WTC11 (cell line): Measurements from ENCODE around the gene CLDN7. TPM values are rescaled to one million over a fixed set of nuclear protein-coding genes. Genes with fewer than 3 reads are reported as not detected.

Experiments used
- ATAC-seq: fragments of 200-7000 bp; cut with Tn5 transposase; 2 replicates; pipeline ENCODE4 v1.10.0; 2021; ENCODE audit warnings: mild to moderate bottlenecking, moderate library complexity
- CTCF ChIA-PET: fragments of 300-600 bp; sonication (Branson Sonifier 250); formaldehyde crosslinking; loops from one replicate; lab custom pipeline; 2021; ENCODE audit warnings: antibody characterized with exemption; lab: Charles Lee
- POLR2A ChIA-PET: fragments of 350-600 bp; sonication (Branson Sonifier 250); formaldehyde crosslinking; loops from one replicate; lab custom pipeline; 2021; ENCODE audit warnings: antibody characterized with exemption; lab: Charles Lee
- DNase-seq: peaks from one replicate; pipeline ENCODE4 v3.0.0; 2021; ENCODE audit warnings: low spot score
- H3K27ac Mint-ChIP-seq: 2 replicates; pipeline ENCODE4 v1.8.0; 2021; ENCODE audit warnings: mixed read lengths
- H3K27me3 Mint-ChIP-seq: 2 replicates; pipeline ENCODE4 v1.8.0; 2021; ENCODE audit warnings: low read depth, mild to moderate bottlenecking, moderate library complexity, mixed read lengths
- H3K36me3 Mint-ChIP-seq: 2 replicates; pipeline ENCODE4 v1.8.0; 2021; ENCODE audit warnings: mixed read lengths
- H3K4me1 Mint-ChIP-seq: 2 replicates; pipeline ENCODE4 v1.8.0; 2022; ENCODE audit warnings: mixed read lengths
- H3K4me3 Mint-ChIP-seq: 2 replicates; pipeline ENCODE4 v1.8.0; 2021; ENCODE audit warnings: mild to moderate bottlenecking, moderate library complexity, mixed read lengths
- H3K9me3 Mint-ChIP-seq: 2 replicates; pipeline ENCODE4 v1.8.0; 2021; ENCODE audit warnings: mixed read lengths
- ESRRA ChIP-seq: sonication (generic); formaldehyde crosslinking; IDR thresholded peaks from 2 replicates; pipeline ENCODE4 v1.8.1; 2022; ENCODE audit warnings: mild to moderate bottlenecking, missing genetic modification reagents, borderline replicate concordance
- HMGA2 ChIP-seq: fragments of 250-450 bp; sonication (Bioruptor Pico); IDR thresholded peaks from 2 replicates; pipeline ENCODE4 v1.4.0; 2021; ENCODE audit warnings: mild to moderate bottlenecking, moderate library complexity
- MXD4 ChIP-seq: fragments of 250-450 bp; sonication (Bioruptor Pico); IDR thresholded peaks from 2 replicates; pipeline ENCODE4 v1.8.0; 2021; ENCODE audit warnings: mild to moderate bottlenecking, moderate library complexity, borderline replicate concordance
- NFYB ChIP-seq: sonication (generic); formaldehyde crosslinking; conservative IDR thresholded peaks from 2 replicates; pipeline ENCODE4 v1.8.0; 2022; ENCODE audit warnings: low read depth, missing genetic modification reagents
- NR3C1 ChIP-seq: sonication (generic); formaldehyde crosslinking; conservative IDR thresholded peaks from 2 replicates; pipeline ENCODE4 v1.8.1; 2023; ENCODE audit warnings: low read depth, mild to moderate bottlenecking, missing genetic modification reagents
- SP1 ChIP-seq: sonication (generic); formaldehyde crosslinking; conservative IDR thresholded peaks from 2 replicates; pipeline ENCODE4 v1.8.1; 2022; ENCODE audit warnings: missing genetic modification reagents
- ZNF423 ChIP-seq: fragments of 250-450 bp; sonication (Bioruptor Pico); IDR thresholded peaks from 2 replicates; pipeline ENCODE4 v2.1.2; 2022; ENCODE audit warnings: mild to moderate bottlenecking, moderate library complexity
- total RNA-seq: library from RNA; stranded (reverse); gene quantifications from 3 replicates; pipeline ENCODE4 v1.2.3, GENCODE V29; 2021
- TF ChIP-seq, protein P1 (sequence below): fragments of 200-600 bp; IDR thresholded peaks from 2 replicates; pipeline ENCODE4 v1.8.0; 2022; ENCODE audit warnings: antibody characterized with exemption
- TF ChIP-seq, protein P2 (sequence below): sonication (generic); formaldehyde crosslinking; IDR thresholded peaks from 2 replicates; pipeline ENCODE4 v1.8.0; 2022; ENCODE audit warnings: mild to moderate bottlenecking, missing genetic modification reagents
- TF ChIP-seq, protein P3 (sequence below): sonication (generic); formaldehyde crosslinking; IDR thresholded peaks from 2 replicates; pipeline ENCODE4 v1.8.1; 2023; ENCODE audit warnings: mild to moderate bottlenecking, missing genetic modification reagents, moderate library complexity
- TF ChIP-seq, protein P4 (sequence below): sonication (generic); formaldehyde crosslinking; IDR thresholded peaks from 2 replicates; pipeline ENCODE4 v1.8.1; 2023; ENCODE audit warnings: mild to moderate bottlenecking, moderate library complexity, missing genetic modification reagents
- TF ChIP-seq, protein P5 (sequence below): sonication (generic); formaldehyde crosslinking; IDR thresholded peaks from 2 replicates; pipeline ENCODE4 v1.8.0; 2022; ENCODE audit warnings: mild to moderate bottlenecking, missing genetic modification reagents
- TF ChIP-seq, protein P6 (sequence below): sonication (generic); formaldehyde crosslinking; conservative IDR thresholded peaks from 2 replicates; pipeline ENCODE4 v1.8.1; 2022; ENCODE audit warnings: mild to moderate bottlenecking, missing genetic modification reagents
- TF ChIP-seq, protein P7 (sequence below): sonication (generic); formaldehyde crosslinking; IDR thresholded peaks from 2 replicates; pipeline ENCODE4 v1.8.0; 2023; ENCODE audit warnings: missing genetic modification reagents, mild to moderate bottlenecking, borderline replicate concordance
- TF ChIP-seq, protein P8 (sequence below): fragments of 250-450 bp; sonication (Bioruptor Pico); IDR thresholded peaks from 2 replicates; pipeline ENCODE4 v1.9.0; 2021; ENCODE audit warnings: moderate library complexity, mild to moderate bottlenecking, inconsistent platforms, borderline replicate concordance
- TF ChIP-seq, protein P9 (sequence below): sonication (generic); formaldehyde crosslinking; conservative IDR thresholded peaks from 2 replicates; pipeline ENCODE4 v1.8.1; 2023; ENCODE audit warnings: mild to moderate bottlenecking, low read depth, missing genetic modification reagents, moderate library complexity
- TF ChIP-seq, protein P10 (sequence below): sonication (generic); formaldehyde crosslinking; IDR thresholded peaks from 2 replicates; pipeline ENCODE4 v1.8.0; 2023; ENCODE audit warnings: mild to moderate bottlenecking, missing genetic modification reagents

Gene CLDN7
- total RNA-seq, 1 experiment from 2014 or later = 136 TPM

DNA sequence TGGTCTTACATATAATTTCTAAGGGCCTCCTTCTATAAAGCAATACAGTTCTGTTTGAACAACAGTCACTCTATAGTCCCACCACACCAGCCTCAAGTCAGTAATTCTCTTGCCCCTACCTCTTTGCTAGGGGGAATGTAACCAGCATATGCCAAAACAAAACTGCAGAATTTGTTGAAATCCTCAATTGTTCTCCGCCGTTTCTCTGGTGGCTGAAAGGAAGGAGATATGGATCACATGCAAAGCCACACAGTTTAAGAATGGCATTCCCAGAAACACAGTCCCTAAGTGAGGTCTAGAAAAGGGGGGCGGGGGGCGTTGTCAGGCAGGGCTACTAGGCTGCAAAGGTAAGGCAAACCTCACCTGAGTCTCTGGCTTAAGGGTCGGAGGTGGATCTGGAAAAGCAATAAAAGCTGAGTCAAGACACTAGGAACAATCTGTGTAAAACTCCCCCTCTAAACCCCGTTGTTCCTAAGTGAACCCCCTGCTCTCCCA lies 25.0 kb downstream of the CLDN7 start:
- Mint-ChIP-seq H3K4me3 (peak overlapping the region; percentile 95), H3K9me3 (no peaks in the 10 kb centered on the region), H3K4me1 (peaks cover 44% of the 10 kb centered on the region), H3K36me3 (peaks cover 29% of the 10 kb centered on the region), H3K27me3 (no peaks in the 10 kb centered on the region), H3K27ac (peak overlapping the region; percentile 15)
- DNase-seq (no peak), ATAC-seq (no peak)
- ChIA-PET CTCF (interaction anchor here (2.0 to 6.0 kb wide), 3 partner anchors 17 to 43 kb away, joined by 10 to 36 read pairs (median 13); partner anchors contain the start of genes ACADVL and DLG4), POLR2A (interaction anchor here (0.5 to 0.6 kb wide), 2 partner anchors 99 to 167 kb away, joined by 3 to 4 read pairs; partner anchors contain the start of genes ACAP1 and TMEM256)
- TF ChIP-seq NFYB (CRISPR knock-in tag) (no peak), NR3C1 (CRISPR knock-in tag) (no peak), MXD4 (CRISPR knock-in tag) (no peak), HMGA2 (CRISPR knock-in tag) (no peak), SP1 (no peak), ZNF423 (CRISPR knock-in tag) (no peak), ESRRA (no peak)
- TF ChIP-seq, protein P1, sequence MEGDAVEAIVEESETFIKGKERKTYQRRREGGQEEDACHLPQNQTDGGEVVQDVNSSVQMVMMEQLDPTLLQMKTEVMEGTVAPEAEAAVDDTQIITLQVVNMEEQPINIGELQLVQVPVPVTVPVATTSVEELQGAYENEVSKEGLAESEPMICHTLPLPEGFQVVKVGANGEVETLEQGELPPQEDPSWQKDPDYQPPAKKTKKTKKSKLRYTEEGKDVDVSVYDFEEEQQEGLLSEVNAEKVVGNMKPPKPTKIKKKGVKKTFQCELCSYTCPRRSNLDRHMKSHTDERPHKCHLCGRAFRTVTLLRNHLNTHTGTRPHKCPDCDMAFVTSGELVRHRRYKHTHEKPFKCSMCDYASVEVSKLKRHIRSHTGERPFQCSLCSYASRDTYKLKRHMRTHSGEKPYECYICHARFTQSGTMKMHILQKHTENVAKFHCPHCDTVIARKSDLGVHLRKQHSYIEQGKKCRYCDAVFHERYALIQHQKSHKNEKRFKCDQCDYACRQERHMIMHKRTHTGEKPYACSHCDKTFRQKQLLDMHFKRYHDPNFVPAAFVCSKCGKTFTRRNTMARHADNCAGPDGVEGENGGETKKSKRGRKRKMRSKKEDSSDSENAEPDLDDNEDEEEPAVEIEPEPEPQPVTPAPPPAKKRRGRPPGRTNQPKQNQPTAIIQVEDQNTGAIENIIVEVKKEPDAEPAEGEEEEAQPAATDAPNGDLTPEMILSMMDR = no peak
- TF ChIP-seq, protein P2, sequence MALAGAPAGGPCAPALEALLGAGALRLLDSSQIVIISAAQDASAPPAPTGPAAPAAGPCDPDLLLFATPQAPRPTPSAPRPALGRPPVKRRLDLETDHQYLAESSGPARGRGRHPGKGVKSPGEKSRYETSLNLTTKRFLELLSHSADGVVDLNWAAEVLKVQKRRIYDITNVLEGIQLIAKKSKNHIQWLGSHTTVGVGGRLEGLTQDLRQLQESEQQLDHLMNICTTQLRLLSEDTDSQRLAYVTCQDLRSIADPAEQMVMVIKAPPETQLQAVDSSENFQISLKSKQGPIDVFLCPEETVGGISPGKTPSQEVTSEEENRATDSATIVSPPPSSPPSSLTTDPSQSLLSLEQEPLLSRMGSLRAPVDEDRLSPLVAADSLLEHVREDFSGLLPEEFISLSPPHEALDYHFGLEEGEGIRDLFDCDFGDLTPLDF = no peak
- TF ChIP-seq, protein P3, sequence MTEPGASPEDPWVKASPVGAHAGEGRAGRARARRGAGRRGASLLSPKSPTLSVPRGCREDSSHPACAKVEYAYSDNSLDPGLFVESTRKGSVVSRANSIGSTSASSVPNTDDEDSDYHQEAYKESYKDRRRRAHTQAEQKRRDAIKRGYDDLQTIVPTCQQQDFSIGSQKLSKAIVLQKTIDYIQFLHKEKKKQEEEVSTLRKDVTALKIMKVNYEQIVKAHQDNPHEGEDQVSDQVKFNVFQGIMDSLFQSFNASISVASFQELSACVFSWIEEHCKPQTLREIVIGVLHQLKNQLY (CRISPR knock-in tag) = no peak
- TF ChIP-seq, protein P4, sequence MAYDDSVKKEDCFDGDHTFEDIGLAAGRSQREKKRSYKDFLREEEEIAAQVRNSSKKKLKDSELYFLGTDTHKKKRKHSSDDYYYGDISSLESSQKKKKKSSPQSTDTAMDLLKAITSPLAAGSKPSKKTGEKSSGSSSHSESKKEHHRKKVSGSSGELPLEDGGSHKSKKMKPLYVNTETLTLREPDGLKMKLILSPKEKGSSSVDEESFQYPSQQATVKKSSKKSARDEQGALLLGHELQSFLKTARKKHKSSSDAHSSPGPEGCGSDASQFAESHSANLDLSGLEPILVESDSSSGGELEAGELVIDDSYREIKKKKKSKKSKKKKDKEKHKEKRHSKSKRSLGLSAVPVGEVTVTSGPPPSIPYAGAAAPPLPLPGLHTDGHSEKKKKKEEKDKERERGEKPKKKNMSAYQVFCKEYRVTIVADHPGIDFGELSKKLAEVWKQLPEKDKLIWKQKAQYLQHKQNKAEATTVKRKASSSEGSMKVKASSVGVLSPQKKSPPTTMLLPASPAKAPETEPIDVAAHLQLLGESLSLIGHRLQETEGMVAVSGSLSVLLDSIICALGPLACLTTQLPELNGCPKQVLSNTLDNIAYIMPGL = no peak
- TF ChIP-seq, protein P5, sequence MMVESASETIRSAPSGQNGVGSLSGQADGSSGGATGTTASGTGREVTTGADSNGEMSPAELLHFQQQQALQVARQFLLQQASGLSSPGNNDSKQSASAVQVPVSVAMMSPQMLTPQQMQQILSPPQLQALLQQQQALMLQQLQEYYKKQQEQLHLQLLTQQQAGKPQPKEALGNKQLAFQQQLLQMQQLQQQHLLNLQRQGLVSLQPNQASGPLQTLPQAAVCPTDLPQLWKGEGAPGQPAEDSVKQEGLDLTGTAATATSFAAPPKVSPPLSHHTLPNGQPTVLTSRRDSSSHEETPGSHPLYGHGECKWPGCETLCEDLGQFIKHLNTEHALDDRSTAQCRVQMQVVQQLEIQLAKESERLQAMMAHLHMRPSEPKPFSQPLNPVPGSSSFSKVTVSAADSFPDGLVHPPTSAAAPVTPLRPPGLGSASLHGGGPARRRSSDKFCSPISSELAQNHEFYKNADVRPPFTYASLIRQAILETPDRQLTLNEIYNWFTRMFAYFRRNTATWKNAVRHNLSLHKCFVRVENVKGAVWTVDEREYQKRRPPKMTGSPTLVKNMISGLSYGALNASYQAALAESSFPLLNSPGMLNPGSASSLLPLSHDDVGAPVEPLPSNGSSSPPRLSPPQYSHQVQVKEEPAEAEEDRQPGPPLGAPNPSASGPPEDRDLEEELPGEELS = no peak
- TF ChIP-seq, protein P6, sequence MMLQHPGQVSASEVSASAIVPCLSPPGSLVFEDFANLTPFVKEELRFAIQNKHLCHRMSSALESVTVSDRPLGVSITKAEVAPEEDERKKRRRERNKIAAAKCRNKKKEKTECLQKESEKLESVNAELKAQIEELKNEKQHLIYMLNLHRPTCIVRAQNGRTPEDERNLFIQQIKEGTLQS (CRISPR knock-in tag) = no peak
- TF ChIP-seq, protein P7, sequence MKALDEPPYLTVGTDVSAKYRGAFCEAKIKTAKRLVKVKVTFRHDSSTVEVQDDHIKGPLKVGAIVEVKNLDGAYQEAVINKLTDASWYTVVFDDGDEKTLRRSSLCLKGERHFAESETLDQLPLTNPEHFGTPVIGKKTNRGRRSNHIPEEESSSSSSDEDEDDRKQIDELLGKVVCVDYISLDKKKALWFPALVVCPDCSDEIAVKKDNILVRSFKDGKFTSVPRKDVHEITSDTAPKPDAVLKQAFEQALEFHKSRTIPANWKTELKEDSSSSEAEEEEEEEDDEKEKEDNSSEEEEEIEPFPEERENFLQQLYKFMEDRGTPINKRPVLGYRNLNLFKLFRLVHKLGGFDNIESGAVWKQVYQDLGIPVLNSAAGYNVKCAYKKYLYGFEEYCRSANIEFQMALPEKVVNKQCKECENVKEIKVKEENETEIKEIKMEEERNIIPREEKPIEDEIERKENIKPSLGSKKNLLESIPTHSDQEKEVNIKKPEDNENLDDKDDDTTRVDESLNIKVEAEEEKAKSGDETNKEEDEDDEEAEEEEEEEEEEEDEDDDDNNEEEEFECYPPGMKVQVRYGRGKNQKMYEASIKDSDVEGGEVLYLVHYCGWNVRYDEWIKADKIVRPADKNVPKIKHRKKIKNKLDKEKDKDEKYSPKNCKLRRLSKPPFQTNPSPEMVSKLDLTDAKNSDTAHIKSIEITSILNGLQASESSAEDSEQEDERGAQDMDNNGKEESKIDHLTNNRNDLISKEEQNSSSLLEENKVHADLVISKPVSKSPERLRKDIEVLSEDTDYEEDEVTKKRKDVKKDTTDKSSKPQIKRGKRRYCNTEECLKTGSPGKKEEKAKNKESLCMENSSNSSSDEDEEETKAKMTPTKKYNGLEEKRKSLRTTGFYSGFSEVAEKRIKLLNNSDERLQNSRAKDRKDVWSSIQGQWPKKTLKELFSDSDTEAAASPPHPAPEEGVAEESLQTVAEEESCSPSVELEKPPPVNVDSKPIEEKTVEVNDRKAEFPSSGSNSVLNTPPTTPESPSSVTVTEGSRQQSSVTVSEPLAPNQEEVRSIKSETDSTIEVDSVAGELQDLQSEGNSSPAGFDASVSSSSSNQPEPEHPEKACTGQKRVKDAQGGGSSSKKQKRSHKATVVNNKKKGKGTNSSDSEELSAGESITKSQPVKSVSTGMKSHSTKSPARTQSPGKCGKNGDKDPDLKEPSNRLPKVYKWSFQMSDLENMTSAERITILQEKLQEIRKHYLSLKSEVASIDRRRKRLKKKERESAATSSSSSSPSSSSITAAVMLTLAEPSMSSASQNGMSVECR (CRISPR knock-in tag) = no peak
- TF ChIP-seq, protein P8, sequence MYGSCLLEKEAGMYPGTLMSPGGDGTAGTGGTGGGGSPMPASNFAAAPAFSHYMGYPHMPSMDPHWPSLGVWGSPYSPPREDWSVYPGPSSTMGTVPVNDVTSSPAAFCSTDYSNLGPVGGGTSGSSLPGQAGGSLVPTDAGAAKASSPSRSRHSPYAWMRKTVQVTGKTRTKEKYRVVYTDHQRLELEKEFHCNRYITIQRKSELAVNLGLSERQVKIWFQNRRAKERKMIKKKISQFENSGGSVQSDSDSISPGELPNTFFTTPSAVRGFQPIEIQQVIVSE (CRISPR knock-in tag) = no peak
- TF ChIP-seq, protein P9, sequence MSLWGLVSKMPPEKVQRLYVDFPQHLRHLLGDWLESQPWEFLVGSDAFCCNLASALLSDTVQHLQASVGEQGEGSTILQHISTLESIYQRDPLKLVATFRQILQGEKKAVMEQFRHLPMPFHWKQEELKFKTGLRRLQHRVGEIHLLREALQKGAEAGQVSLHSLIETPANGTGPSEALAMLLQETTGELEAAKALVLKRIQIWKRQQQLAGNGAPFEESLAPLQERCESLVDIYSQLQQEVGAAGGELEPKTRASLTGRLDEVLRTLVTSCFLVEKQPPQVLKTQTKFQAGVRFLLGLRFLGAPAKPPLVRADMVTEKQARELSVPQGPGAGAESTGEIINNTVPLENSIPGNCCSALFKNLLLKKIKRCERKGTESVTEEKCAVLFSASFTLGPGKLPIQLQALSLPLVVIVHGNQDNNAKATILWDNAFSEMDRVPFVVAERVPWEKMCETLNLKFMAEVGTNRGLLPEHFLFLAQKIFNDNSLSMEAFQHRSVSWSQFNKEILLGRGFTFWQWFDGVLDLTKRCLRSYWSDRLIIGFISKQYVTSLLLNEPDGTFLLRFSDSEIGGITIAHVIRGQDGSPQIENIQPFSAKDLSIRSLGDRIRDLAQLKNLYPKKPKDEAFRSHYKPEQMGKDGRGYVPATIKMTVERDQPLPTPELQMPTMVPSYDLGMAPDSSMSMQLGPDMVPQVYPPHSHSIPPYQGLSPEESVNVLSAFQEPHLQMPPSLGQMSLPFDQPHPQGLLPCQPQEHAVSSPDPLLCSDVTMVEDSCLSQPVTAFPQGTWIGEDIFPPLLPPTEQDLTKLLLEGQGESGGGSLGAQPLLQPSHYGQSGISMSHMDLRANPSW (CRISPR knock-in tag) = no peak
- TF ChIP-seq, protein P10, sequence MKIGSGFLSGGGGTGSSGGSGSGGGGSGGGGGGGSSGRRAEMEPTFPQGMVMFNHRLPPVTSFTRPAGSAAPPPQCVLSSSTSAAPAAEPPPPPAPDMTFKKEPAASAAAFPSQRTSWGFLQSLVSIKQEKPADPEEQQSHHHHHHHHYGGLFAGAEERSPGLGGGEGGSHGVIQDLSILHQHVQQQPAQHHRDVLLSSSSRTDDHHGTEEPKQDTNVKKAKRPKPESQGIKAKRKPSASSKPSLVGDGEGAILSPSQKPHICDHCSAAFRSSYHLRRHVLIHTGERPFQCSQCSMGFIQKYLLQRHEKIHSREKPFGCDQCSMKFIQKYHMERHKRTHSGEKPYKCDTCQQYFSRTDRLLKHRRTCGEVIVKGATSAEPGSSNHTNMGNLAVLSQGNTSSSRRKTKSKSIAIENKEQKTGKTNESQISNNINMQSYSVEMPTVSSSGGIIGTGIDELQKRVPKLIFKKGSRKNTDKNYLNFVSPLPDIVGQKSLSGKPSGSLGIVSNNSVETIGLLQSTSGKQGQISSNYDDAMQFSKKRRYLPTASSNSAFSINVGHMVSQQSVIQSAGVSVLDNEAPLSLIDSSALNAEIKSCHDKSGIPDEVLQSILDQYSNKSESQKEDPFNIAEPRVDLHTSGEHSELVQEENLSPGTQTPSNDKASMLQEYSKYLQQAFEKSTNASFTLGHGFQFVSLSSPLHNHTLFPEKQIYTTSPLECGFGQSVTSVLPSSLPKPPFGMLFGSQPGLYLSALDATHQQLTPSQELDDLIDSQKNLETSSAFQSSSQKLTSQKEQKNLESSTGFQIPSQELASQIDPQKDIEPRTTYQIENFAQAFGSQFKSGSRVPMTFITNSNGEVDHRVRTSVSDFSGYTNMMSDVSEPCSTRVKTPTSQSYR (CRISPR knock-in tag) = no peak
